A549 (cell line): Measurements from ENCODE around the gene LYZL1.

Source experiments
- CEBPB ChIP-seq, 2 experiments: fragments of >200 bp in 1 of 2; sonication (Bioruptor Twin) in 1 of 2; formaldehyde crosslinking in 1 of 2; IDR thresholded peaks; 2 replicates each; pipeline ENCODE4 v1.6.1; 2012 to 2016
- CTCF ChIP-seq: fragments of >200 bp; sonication (Bioruptor Twin); formaldehyde crosslinking; IDR thresholded peaks from 3 replicates; pipeline ENCODE4 v1.5.1; 2016
- EP300 ChIP-seq, 2 experiments: fragments of >200 bp; sonication (Bioruptor Twin); formaldehyde crosslinking; IDR thresholded peaks; 2 replicates in 1 of 2; 3 replicates in 1 of 2; pipeline ENCODE4 v1.6.1; 2016 to 2017
- MAFK ChIP-seq: fragments of 450-650 bp; IDR thresholded peaks from 2 replicates; pipeline ENCODE4 v1.6.1; 2014; ENCODE audit not compliant: partially characterized antibody
- POLR2A ChIP-seq: IDR thresholded peaks from 2 replicates; pipeline ENCODE4 v1.6.1; 2012; ENCODE audit warnings: mild to moderate bottlenecking, low read length
- RFX5 ChIP-seq: fragments of 450-650 bp; IDR thresholded peaks from 2 replicates; pipeline ENCODE4 v1.7.1; 2014; ENCODE audit warnings: antibody characterized with exemption, mild to moderate bottlenecking, moderate library complexity
- SMC3 ChIP-seq: fragments of >200 bp; sonication (Bioruptor Twin); formaldehyde crosslinking; IDR thresholded peaks from 3 replicates; pipeline ENCODE4 v1.6.1; 2018; ENCODE audit warnings: inconsistent platforms

- TF ChIP-seq EP300 (IDR thresholded peaks at IDR 0.05) (no peak), CTCF (no peak), RFX5 (no peak), SMC3 (no peak), POLR2A (no peak), CEBPB (IDR thresholded peaks at IDR 0.05) (no peak), MAFK (no peak)
Observed at GRCh38 chr10:29316308-29317026, 27.6 kb downstream of the LYZL1 start.
